Prostate gland (tissue), 2 donors: ENCODE data around the gene DUSP14.

ENCODE experiments used
- CTCF ChIP-seq, 4 experiments: fragments of 200-600 bp in 2 of 4; fragments of 450-650 bp in 2 of 4; sonication (generic) in 2 of 4; IDR thresholded peaks; 1 replicate in 3 of 4; 2 replicates in 1 of 4; pipeline ENCODE4 v1.5.1; 2016 to 2019; ENCODE audit warnings: antibody characterized with exemption in 4 of 4, mild to moderate bottlenecking in 2 of 4, moderate library complexity in 2 of 4
- POLR2AphosphoS5 ChIP-seq: sonication (generic); formaldehyde crosslinking; IDR thresholded peaks from one replicate; pipeline ENCODE4 v1.6.1; 2017; ENCODE audit warnings: antibody characterized with exemption

- no peak for TF ChIP-seq POLR2AphosphoS5
- no peak for TF ChIP-seq CTCF (IDR thresholded peaks at IDR 0.05)
Measured at GRCh38 chr17:37543637-37544052, 54.0 kb downstream of the DUSP14 start.
